OCI-LY3 (cell line): Measurements from ENCODE around the gene SLC25A42.

Experiments
- CTCF ChIP-seq: fragments of 200-600, 300-600 bp; sonication (generic); IDR thresholded peaks from 2 replicates; pipeline ENCODE4 v1.5.1; 2014; ENCODE audit warnings: antibody characterized with exemption, low read length, low read depth
- EZH2phosphoT487 ChIP-seq: fragments of 200-600 bp; shearing (Covaris generic); IDR thresholded peaks from 2 replicates; pipeline ENCODE4 v1.6.1; 2018; ENCODE audit warnings: antibody characterized with exemption, mixed run types, low read depth

DNA sequence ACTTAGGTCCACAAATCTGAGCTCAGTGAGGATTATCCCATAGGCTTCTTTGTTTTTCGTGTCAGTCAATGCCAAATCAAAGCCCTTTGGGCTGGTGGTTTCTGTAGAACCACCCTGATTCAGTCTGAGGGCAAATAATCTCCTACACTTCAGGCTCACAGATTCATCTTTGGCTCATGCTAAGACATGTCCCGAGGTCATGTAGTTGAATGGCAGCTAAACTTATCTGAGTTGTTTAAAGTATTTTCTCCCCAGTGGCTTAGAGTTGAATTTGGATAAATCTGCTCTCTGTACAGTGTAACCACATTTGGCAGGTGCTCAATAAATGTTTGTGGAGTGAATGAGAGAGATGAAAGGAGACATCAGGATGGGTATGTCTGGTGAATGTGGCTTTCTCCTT, 13.1 kb upstream of the SLC25A42 start:
- TF ChIP-seq CTCF, result no peak
- TF ChIP-seq EZH2phosphoT487, result no peak
